Measurements from ENCODE around the gene ZNF512B. TPM values are rescaled to one million over a fixed set of nuclear protein-coding genes. Genes with fewer than 3 reads are reported as not detected.
A peak's percentile ranks its signal among the peaks of the same experiment; 100 is the strongest.

The ZNF512B gene
- total RNA-seq, 1 experiment from 2014 or later, result 10.3 TPM

DNA sequence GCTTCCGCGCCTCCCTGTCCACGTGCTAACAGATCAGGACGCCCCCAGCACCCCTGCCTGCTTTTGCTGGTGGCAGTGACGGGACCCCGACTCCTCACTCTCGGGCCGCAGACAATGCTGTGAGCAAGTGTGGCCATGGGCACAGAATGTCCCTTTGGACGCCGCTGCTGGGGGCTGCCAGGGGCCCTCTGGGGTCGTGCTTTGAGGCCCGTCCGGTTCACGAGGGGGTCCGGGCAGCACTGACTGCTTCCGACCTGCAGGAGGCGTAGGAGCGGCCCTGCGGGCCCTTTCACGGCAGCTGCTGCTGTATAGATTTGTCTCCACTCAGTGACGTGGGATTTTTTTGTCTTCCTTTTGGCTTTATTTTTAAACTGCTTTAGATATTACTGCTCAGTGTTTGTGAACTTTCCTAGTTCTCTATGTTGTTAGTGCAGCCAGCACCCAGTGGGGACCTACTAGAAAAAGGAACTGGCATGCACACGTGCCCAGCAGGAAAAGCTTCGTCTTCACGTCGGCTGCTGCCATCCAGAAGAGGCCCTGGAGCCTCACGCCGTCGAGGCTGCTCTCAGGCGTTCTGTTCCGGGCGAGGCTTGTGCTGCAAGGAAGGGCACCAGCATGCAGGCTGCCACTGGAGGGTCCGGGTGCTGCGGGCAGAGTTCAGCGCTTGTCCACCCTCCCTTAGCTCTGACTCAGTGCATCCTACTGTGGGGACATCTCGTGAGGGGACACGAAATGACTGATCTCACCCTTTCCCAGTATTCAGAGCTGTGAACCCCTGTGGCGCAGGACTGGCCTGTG is 35.3 kb downstream of the ZNF512B start:
- Histone ChIP-seq H3K9me2 (ENCODE audit: insufficient read depth) (no peaks in the 10 kb centered on the region), H3K27me3 (ENCODE audit: insufficient read depth, low read length) (no peaks in the 10 kb centered on the region), H3K36me3 (ENCODE audit: control insufficient read depth in 1 of 2, insufficient read depth in 2 of 2, low read length in 2 of 2) (peaks cover 18 to 21% of the 10 kb centered on the region in 2 experiments), H2AFZ (ENCODE audit: low read depth, low read length, poor library complexity, severe bottlenecking) (no peak overlapping the region), H3K9me3 (ENCODE audit: control insufficient read depth in 1 of 2, insufficient read depth in 1 of 2, low read depth in 1 of 2, low read length in 2 of 2) (no peaks in the 10 kb centered on the region), H3K4me1 (ENCODE audit: control insufficient read depth in 1 of 2, insufficient read depth in 2 of 2, low read length in 2 of 2) (no peaks in the 10 kb centered on the region), H3K4me3 (replicated peaks in 1 of 2; ENCODE audit: low read depth in 1 of 2, low read length in 2 of 2) (no peak overlapping the region), H3K79me2 (ENCODE audit: insufficient read depth, low read length) (peaks cover 15% of the 10 kb centered on the region; the same call in 1 of the 2 replicates), H4K20me1 (ENCODE audit: insufficient read depth) (no peaks in the 10 kb centered on the region), H3K4me2 (ENCODE audit: low read length) (no peak overlapping the region), H3K9ac (ENCODE audit: low read length) (no peak overlapping the region), H3K27ac (ENCODE audit: low read depth, low read length) (no peak overlapping the region)
- POLR2A ChIA-PET, result no interaction called here
- no TSS peak for BruUV-seq (replicated peaks)
- TF ChIP-seq, protein P1, sequence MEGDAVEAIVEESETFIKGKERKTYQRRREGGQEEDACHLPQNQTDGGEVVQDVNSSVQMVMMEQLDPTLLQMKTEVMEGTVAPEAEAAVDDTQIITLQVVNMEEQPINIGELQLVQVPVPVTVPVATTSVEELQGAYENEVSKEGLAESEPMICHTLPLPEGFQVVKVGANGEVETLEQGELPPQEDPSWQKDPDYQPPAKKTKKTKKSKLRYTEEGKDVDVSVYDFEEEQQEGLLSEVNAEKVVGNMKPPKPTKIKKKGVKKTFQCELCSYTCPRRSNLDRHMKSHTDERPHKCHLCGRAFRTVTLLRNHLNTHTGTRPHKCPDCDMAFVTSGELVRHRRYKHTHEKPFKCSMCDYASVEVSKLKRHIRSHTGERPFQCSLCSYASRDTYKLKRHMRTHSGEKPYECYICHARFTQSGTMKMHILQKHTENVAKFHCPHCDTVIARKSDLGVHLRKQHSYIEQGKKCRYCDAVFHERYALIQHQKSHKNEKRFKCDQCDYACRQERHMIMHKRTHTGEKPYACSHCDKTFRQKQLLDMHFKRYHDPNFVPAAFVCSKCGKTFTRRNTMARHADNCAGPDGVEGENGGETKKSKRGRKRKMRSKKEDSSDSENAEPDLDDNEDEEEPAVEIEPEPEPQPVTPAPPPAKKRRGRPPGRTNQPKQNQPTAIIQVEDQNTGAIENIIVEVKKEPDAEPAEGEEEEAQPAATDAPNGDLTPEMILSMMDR (IDR thresholded peaks at IDR 0.05 in 2 of 3, conservative IDR thresholded peaks at IDR 0.05 in 1 of 3; ENCODE audit: borderline replicate concordance in 1 of 3, insufficient read depth in 1 of 3, low read depth in 2 of 3, low read length in 2 of 3), result peak in 2 of 3 experiments; percentile 43 to 56; a peak in 4 of 6 replicates
- TF ChIP-seq EZH2 (IDR thresholded peaks at IDR 0.05) (no peak), SP1 (IDR thresholded peaks at IDR 0.05; ENCODE audit: low read depth) (no peak), POLR2A (IDR thresholded peaks at IDR 0.05; ENCODE audit: borderline replicate concordance, extremely low read depth, insufficient read depth, insufficient read length) (no peak)
- TF ChIP-seq, protein P2, sequence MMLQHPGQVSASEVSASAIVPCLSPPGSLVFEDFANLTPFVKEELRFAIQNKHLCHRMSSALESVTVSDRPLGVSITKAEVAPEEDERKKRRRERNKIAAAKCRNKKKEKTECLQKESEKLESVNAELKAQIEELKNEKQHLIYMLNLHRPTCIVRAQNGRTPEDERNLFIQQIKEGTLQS (IDR thresholded peaks at IDR 0.05), result no peak
- DNase-seq (ENCODE audit: low read depth, low spot score), result no peak
- CTCF ChIA-PET, result no interaction called here
- peak; percentile 51; the same call in 1 of the 2 replicates for ATAC-seq
- RAD21 ChIA-PET (ENCODE audit: low non-redundant PET in 1 of 2, low total read pairs in 2 of 2, uncharacterized antibody in 2 of 2, unreplicated experiment in 2 of 2), result no interaction called here
- intact Hi-C loops (cut with micrococcal nuclease), result no loop called here

DNA sequence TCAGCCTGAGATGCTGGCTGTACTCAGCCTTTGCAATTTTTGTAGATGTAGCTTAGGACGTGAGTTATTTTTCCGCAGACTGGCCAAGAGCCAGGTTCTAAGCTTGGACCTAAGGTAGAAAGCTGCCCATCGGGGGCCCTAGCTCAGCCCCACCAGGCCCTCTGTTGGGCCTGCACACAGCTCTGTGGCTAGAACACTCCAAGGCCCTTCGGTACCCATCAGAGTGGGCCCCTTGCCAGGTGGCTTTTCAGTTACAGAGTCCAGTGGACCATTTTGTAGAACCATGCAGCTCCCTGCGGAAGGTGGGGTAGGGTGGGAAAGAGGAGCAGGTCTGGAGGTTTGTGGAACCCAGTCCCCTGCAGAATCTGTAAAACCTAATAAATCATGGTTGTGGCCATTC is 36.1 kb downstream of the ZNF512B start:
- H2AFZ ChIP-seq (ENCODE audit: low read depth, low read length, poor library complexity, severe bottlenecking), result no peak overlapping the region
- H3K27me3 ChIP-seq (ENCODE audit: insufficient read depth, low read length), result no peaks in the 10 kb centered on the region
- intact Hi-C loops (cut with micrococcal nuclease), result no loop called here
- no peak overlapping the region for H3K27ac ChIP-seq (ENCODE audit: low read depth, low read length)
- no peaks in the 10 kb centered on the region for H3K9me2 ChIP-seq (ENCODE audit: insufficient read depth)
- H3K4me2 ChIP-seq (ENCODE audit: low read length), result no peak overlapping the region
- no peak overlapping the region for H3K9ac ChIP-seq (ENCODE audit: low read length)
- ATAC-seq, result no peak
- no peaks in the 10 kb centered on the region for H4K20me1 ChIP-seq (ENCODE audit: insufficient read depth)
- no peak for DNase-seq (ENCODE audit: low read depth, low spot score)
- no peak for TF ChIP-seq POLR2AphosphoS5 (IDR thresholded peaks at IDR 0.05; ENCODE audit: low read depth, low read length)
- TF ChIP-seq, protein P1 (IDR thresholded peaks at IDR 0.05 in 2 of 3, conservative IDR thresholded peaks at IDR 0.05 in 1 of 3; ENCODE audit: borderline replicate concordance in 1 of 3, insufficient read depth in 1 of 3, low read depth in 2 of 3, low read length in 2 of 3), result no peak
- TF ChIP-seq EZH2phosphoT487 (IDR thresholded peaks at IDR 0.05; ENCODE audit: borderline replicate concordance), result no peak
- TF ChIP-seq ZFX (IDR thresholded peaks at IDR 0.05), result no peak
- TF ChIP-seq, protein P3, sequence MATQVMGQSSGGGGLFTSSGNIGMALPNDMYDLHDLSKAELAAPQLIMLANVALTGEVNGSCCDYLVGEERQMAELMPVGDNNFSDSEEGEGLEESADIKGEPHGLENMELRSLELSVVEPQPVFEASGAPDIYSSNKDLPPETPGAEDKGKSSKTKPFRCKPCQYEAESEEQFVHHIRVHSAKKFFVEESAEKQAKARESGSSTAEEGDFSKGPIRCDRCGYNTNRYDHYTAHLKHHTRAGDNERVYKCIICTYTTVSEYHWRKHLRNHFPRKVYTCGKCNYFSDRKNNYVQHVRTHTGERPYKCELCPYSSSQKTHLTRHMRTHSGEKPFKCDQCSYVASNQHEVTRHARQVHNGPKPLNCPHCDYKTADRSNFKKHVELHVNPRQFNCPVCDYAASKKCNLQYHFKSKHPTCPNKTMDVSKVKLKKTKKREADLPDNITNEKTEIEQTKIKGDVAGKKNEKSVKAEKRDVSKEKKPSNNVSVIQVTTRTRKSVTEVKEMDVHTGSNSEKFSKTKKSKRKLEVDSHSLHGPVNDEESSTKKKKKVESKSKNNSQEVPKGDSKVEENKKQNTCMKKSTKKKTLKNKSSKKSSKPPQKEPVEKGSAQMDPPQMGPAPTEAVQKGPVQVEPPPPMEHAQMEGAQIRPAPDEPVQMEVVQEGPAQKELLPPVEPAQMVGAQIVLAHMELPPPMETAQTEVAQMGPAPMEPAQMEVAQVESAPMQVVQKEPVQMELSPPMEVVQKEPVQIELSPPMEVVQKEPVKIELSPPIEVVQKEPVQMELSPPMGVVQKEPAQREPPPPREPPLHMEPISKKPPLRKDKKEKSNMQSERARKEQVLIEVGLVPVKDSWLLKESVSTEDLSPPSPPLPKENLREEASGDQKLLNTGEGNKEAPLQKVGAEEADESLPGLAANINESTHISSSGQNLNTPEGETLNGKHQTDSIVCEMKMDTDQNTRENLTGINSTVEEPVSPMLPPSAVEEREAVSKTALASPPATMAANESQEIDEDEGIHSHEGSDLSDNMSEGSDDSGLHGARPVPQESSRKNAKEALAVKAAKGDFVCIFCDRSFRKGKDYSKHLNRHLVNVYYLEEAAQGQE (IDR thresholded peaks at IDR 0.05; ENCODE audit: low read depth), result no peak
- no peak for TF ChIP-seq CBX3 (IDR thresholded peaks at IDR 0.05; ENCODE audit: low read depth)
- ChIA-PET CTCF (no interaction called here), POLR2A (no interaction called here), RAD21 (ENCODE audit: low non-redundant PET in 1 of 2, low total read pairs in 2 of 2, uncharacterized antibody in 2 of 2, unreplicated experiment in 2 of 2) (no interaction called here)
- peaks cover 15% of the 10 kb centered on the region; the same call in 1 of the 2 replicates for H3K79me2 ChIP-seq (ENCODE audit: insufficient read depth, low read length)
- no peaks in the 10 kb centered on the region for H3K4me1 ChIP-seq (ENCODE audit: control insufficient read depth in 1 of 2, insufficient read depth in 2 of 2, low read length in 2 of 2)
- BruUV-seq (replicated peaks), result no TSS peak
- peaks cover 23 to 25% of the 10 kb centered on the region in 2 experiments for H3K36me3 ChIP-seq (ENCODE audit: control insufficient read depth in 1 of 2, insufficient read depth in 2 of 2, low read length in 2 of 2)
- H3K9me3 ChIP-seq (ENCODE audit: control insufficient read depth in 1 of 2, insufficient read depth in 1 of 2, low read depth in 1 of 2, low read length in 2 of 2), result no peaks in the 10 kb centered on the region
- no peak overlapping the region for H3K4me3 ChIP-seq (replicated peaks in 1 of 2; ENCODE audit: low read depth in 1 of 2, low read length in 2 of 2)

Data from HCT116 (cell line).